ENCODE measurements around the gene CNP.

Gene CNP

DNA sequence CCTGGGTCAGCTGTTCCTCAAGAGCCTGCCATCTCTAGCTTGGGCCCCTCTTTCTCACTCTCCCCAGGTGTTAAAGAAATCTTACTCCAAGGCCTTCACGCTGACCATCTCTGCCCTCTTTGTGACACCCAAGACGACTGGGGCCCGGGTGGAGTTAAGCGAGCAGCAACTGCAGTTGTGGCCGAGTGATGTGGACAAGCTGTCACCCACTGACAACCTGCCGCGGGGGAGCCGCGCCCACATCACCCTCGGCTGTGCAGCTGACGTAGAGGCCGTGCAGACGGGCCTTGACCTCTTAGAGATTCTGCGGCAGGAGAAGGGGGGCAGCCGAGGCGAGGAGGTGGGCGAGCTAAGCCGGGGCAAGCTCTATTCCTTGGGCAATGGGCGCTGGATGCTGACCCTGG is 6.8 kb downstream of the CNP start:
- DNase-seq, result no peak

- no peak for DNase-seq
These were observed 7.4 kb downstream of the CNP start for GRCh38 chr17:41974031-41974430.

DNA sequence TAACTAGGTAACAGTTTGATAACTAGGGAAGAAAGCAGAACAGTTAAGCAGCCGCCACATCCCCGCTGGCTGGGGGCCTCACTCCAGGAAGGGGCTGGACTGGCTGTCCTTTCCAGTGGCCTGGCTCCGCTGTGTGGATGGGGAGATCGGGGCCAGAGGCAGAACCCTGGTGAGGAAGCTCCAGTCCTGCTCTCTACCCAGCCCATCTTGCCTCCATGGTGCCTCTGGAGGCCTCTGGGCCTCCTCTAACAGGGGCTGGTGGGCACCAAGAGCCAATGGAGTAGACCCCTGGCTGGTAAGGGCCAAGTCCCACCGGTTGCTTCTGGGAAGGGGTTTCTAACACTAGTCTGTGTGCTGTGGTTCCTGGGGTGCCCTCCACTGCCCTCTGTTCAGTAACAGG is 8.1 kb downstream of the CNP start:
- no peak for DNase-seq

GRCh38 chr17:41975099-41976083 is 8.8 kb downstream of the CNP start:
- no peak for DNase-seq

GRCh38 chr17:41976142-41976768 is 9.7 kb downstream of the CNP start:
- DNase-seq, result no peak

GRCh38 chr17:41977991-41978390 is 11.4 kb downstream of the CNP start:
- no peak for DNase-seq

DNA sequence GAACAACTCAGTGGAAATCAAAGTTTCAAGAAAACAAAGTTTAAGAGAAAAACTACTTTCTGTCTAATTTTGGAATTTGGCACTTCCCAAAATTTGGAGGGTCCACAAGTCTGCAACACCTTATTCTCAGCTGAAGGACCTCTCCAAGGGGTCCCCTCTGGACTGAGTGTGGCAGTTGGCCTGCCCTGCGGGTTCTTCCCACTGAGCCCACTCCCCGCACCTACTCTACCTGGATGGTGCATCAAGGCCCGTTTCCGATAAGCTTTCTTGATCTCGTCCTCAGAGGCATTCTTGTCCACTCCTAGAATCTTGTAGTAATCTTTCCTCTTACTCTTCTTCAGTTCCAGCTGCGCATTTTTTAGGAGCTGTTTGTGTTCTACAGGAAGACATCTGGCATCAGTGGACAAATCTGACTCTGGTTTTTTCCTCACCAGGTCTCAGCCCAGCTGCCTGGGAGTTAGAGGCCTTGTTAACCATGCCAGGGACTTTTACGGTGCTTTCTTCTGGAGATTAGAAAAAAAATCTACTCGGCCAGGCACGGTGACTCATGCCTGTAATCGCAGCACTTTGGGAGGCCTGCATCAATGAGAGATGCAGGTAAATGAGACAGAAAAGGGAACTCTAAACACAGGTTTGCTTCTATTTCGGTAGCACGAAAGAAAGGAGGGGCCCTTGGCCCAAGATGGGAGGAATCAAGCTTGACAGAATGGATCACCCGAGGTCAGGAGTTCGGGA is 15.6 kb downstream of the CNP start:
- no peak for DNase-seq

GRCh38 chr17:41984454-41984853 is 17.9 kb downstream of the CNP start:
- DNase-seq, result no peak

GRCh38 chr17:41985919-41986318 is 19.3 kb downstream of the CNP start:
- DNase-seq, result no peak

GRCh38 chr17:41986634-41987033 is 20.0 kb downstream of the CNP start:
- no peak for DNase-seq

- DNase-seq, result no peak
These were observed 21.0 kb downstream of the CNP start for GRCh38 chr17:41987642-41988041.

GRCh38 chr17:41988418-41988817 is 21.8 kb downstream of the CNP start:
- no peak for DNase-seq

GRCh38 chr17:41989702-41990419 is 23.3 kb downstream of the CNP start:
- no peak for DNase-seq

DNA sequence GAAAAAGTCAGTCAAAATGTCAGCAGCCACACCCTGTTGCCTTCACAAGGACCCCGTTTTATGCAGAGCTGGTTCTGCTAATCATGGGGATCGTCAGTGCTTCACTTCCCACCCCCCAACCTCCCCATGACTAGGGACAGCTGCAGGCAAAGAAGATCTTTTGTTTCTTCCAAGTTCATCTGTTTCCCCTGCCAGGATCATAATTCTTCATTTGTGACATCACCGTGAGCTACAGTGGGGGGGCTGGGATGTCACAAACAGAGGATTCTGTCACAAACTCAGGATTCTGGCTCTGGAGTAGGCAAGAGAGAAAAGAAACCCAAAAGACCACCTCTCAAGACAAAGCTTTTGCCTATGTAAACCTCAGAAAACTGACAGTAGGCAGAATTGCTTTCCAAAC is 26.0 kb downstream of the CNP start:
- no peak for DNase-seq

DNA sequence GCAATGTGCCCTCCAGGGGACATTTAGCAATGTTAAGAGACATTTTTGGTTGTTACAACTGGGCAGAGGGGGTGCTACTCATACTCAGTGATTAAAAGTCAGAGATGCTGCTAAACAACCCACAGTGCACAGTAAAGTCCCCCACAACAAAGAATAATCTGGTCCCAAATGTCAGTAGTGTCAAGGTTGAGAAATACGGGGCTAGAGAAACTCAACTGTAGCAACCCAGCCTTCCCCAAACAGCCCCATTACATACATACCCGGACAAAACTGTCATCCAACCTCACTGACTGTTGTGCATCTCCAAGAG is 30.2 kb downstream of the CNP start:
- DNase-seq, result no peak

- no peak for DNase-seq
These were observed 31.9 kb downstream of the CNP start for GRCh38 chr17:41998497-41998896.

GRCh38 chr17:42000413-42001133 is 34.0 kb downstream of the CNP start:
- DNase-seq, result no peak

DNA sequence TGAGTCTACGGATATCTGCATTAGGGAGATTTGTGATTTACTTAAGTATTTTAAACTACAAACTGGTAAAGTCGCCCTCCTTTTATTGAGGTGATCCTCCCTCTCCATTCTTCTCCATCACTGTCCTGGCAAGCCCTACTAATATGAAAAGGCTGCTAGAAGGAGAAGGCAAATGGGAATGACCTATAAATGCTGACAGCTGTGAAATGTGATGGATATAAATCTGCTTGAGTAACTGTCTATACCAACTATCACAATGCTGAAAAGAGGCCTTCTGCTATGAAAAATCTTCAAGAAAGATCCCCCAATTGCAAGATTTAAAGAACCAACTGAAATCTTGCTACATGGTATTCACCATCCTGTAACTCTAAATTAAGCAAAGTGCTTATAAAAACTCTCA is 35.1 kb downstream of the CNP start:
- DNase-seq, result no peak

DNA sequence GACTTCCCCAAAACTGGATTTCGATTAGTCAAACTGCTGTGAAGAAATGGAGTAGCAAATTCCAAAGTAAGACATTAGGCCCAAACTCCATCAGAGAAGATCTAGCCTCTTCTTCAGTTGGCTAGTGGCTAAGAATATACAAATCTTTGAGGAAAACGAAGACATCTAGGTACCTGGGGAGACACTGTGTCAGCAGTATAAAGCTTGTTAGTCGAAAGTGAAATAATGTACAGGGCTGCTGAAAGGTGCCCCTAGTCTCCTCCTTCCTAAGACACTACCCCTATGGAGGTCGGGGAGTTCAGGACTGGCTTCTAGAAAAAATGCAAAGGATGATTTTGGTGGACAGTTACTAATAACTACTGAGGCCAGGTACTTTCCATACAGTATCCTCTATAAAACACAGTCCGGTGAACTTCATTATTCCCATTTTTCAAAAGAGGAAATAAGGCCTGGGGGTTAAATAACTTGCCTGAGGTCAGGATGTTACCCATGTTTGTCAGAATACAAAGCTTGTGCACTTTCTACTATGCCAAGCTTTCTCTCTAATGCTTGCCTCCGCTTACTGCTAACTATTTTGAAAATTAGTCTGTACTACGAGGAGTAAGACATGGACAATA is 35.7 kb downstream of the CNP start:
- DNase-seq, result no peak

GRCh38 chr17:42002792-42003301 is 36.3 kb downstream of the CNP start:
- no peak for DNase-seq

GRCh38 chr17:42005166-42005565 is 38.6 kb downstream of the CNP start:
- no peak for DNase-seq

- no peak for DNase-seq
These were observed 42.6 kb downstream of the CNP start for GRCh38 chr17:42009170-42009569.

Data from activated CD4-positive, alpha-beta T cell treated with anti-CD3 and anti-CD28 coated beads, Interleukin-2, amount 50 U/mL, for 48 hours (primary cell).